ENCODE data around the gene ATRNL1. TPM values are rescaled to one million over a fixed set of nuclear protein-coding genes. Genes with fewer than 3 reads are reported as not detected.

The ATRNL1 gene
- total RNA-seq, 1 experiment from 2014 or later: 28.7 TPM

DNA sequence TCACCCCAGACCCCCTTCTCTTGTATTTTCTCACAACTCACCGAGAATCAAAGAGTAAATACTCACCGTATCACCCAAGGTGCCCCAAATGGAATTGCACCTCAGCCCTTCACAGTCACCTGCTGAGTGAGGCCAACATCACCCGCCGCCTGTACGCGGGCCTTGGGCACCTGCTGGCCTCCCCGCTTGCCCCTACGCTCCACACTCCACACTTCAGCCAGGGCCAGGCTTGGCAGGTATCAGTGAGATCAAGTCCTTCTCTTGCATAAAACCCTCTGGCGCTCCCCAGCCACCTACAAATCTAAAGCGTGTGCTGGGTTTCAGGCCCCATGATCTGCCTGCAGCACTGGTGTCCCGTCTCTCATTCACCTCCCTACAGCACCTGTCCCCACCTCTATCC is 879.3 kb downstream of the ATRNL1 start:
- ATAC-seq (no peak), DNase-seq (ENCODE audit: low spot score) (no peak)
- Mint-ChIP-seq H3K9me3 (peaks cover 12% of the 10 kb centered on the region), H3K27ac (no peak overlapping the region), H3K36me3 (peaks cover 4% of the 10 kb centered on the region; the same call in 1 of the 2 replicates), H3K4me3 (no peak overlapping the region), H3K27me3 (ENCODE audit: low read depth) (no peaks in the 10 kb centered on the region; the same call in 1 of the 2 replicates), H3K4me1 (peaks cover 17% of the 10 kb centered on the region)
- CTCF ChIA-PET: no interaction called here
- TF ChIP-seq, protein P1, sequence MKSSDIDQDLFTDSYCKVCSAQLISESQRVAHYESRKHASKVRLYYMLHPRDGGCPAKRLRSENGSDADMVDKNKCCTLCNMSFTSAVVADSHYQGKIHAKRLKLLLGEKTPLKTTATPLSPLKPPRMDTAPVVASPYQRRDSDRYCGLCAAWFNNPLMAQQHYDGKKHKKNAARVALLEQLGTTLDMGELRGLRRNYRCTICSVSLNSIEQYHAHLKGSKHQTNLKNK (CRISPR knock-in tag; IDR thresholded peaks at IDR 0.05): no peak
- TF ChIP-seq, protein P2, sequence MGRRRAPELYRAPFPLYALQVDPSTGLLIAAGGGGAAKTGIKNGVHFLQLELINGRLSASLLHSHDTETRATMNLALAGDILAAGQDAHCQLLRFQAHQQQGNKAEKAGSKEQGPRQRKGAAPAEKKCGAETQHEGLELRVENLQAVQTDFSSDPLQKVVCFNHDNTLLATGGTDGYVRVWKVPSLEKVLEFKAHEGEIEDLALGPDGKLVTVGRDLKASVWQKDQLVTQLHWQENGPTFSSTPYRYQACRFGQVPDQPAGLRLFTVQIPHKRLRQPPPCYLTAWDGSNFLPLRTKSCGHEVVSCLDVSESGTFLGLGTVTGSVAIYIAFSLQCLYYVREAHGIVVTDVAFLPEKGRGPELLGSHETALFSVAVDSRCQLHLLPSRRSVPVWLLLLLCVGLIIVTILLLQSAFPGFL (CRISPR knock-in tag; IDR thresholded peaks at IDR 0.05; ENCODE audit: borderline replicate concordance): no peak
- TF ChIP-seq, protein P3, sequence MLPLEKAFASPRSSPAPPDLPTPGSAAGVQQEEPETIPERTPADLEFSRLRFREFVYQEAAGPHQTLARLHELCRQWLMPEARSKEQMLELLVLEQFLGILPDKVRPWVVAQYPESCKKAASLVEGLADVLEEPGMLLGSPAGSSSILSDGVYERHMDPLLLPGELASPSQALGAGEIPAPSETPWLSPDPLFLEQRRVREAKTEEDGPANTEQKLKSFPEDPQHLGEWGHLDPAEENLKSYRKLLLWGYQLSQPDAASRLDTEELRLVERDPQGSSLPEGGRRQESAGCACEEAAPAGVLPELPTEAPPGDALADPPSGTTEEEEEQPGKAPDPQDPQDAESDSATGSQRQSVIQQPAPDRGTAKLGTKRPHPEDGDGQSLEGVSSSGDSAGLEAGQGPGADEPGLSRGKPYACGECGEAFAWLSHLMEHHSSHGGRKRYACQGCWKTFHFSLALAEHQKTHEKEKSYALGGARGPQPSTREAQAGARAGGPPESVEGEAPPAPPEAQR (CRISPR knock-in tag; IDR thresholded peaks at IDR 0.05): no peak
- TF ChIP-seq, protein P4, sequence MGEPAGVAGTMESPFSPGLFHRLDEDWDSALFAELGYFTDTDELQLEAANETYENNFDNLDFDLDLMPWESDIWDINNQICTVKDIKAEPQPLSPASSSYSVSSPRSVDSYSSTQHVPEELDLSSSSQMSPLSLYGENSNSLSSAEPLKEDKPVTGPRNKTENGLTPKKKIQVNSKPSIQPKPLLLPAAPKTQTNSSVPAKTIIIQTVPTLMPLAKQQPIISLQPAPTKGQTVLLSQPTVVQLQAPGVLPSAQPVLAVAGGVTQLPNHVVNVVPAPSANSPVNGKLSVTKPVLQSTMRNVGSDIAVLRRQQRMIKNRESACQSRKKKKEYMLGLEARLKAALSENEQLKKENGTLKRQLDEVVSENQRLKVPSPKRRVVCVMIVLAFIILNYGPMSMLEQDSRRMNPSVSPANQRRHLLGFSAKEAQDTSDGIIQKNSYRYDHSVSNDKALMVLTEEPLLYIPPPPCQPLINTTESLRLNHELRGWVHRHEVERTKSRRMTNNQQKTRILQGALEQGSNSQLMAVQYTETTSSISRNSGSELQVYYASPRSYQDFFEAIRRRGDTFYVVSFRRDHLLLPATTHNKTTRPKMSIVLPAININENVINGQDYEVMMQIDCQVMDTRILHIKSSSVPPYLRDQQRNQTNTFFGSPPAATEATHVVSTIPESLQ (CRISPR knock-in tag; IDR thresholded peaks at IDR 0.05): no peak
- TF ChIP-seq, protein P5, sequence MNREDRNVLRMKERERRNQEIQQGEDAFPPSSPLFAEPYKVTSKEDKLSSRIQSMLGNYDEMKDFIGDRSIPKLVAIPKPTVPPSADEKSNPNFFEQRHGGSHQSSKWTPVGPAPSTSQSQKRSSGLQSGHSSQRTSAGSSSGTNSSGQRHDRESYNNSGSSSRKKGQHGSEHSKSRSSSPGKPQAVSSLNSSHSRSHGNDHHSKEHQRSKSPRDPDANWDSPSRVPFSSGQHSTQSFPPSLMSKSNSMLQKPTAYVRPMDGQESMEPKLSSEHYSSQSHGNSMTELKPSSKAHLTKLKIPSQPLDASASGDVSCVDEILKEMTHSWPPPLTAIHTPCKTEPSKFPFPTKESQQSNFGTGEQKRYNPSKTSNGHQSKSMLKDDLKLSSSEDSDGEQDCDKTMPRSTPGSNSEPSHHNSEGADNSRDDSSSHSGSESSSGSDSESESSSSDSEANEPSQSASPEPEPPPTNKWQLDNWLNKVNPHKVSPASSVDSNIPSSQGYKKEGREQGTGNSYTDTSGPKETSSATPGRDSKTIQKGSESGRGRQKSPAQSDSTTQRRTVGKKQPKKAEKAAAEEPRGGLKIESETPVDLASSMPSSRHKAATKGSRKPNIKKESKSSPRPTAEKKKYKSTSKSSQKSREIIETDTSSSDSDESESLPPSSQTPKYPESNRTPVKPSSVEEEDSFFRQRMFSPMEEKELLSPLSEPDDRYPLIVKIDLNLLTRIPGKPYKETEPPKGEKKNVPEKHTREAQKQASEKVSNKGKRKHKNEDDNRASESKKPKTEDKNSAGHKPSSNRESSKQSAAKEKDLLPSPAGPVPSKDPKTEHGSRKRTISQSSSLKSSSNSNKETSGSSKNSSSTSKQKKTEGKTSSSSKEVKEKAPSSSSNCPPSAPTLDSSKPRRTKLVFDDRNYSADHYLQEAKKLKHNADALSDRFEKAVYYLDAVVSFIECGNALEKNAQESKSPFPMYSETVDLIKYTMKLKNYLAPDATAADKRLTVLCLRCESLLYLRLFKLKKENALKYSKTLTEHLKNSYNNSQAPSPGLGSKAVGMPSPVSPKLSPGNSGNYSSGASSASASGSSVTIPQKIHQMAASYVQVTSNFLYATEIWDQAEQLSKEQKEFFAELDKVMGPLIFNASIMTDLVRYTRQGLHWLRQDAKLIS (CRISPR knock-in tag; IDR thresholded peaks at IDR 0.05; ENCODE audit: borderline replicate concordance): no peak
- TF ChIP-seq SP1 (CRISPR knock-in tag; conservative IDR thresholded peaks at IDR 0.05) (no peak), CREM (CRISPR knock-in tag; IDR thresholded peaks at IDR 0.05) (no peak)
- TF ChIP-seq, protein P6, sequence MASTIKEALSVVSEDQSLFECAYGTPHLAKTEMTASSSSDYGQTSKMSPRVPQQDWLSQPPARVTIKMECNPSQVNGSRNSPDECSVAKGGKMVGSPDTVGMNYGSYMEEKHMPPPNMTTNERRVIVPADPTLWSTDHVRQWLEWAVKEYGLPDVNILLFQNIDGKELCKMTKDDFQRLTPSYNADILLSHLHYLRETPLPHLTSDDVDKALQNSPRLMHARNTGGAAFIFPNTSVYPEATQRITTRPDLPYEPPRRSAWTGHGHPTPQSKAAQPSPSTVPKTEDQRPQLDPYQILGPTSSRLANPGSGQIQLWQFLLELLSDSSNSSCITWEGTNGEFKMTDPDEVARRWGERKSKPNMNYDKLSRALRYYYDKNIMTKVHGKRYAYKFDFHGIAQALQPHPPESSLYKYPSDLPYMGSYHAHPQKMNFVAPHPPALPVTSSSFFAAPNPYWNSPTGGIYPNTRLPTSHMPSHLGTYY (CRISPR knock-in tag; IDR thresholded peaks at IDR 0.05): no peak
- POLR2A ChIA-PET: no interaction called here

DNA sequence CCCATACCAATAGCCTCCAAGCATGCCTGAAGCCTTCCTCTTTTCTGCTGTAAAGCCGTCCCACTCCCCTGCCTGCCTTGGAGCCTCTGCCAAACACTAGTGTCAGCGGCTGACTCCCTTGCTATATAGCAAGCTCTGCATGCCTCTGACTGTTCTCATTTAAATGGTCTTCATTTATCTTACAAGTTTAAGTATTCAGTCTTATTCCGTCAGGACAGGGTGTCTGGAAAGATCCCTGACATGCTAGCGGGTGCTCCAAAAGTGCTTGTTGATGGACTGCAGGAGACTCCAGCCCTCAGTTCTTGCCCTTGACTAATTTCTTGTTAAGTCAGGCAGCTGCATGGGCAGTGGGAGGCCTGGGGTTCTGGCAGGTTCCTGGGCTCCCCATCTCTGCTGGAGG is 881.2 kb downstream of the ATRNL1 start:
- H3K27ac Mint-ChIP-seq: no peak overlapping the region
- H3K9me3 Mint-ChIP-seq: peaks cover 12% of the 10 kb centered on the region
- no peak overlapping the region for H3K4me3 Mint-ChIP-seq
- peaks cover 18% of the 10 kb centered on the region for H3K4me1 Mint-ChIP-seq
- DNase-seq (ENCODE audit: low spot score) (no peak), ATAC-seq (no peak)
- peaks cover 4% of the 10 kb centered on the region; the same call in 1 of the 2 replicates for H3K36me3 Mint-ChIP-seq
- ChIA-PET POLR2A (no interaction called here), CTCF (interaction anchor here (0.6 kb wide), 1 partner anchor 23 kb away, joined by 3 read pairs; no protein-coding TSS in a partner anchor)
- H3K27me3 Mint-ChIP-seq (ENCODE audit: low read depth): no peaks in the 10 kb centered on the region; the same call in 1 of the 2 replicates
- TF ChIP-seq, protein P7, sequence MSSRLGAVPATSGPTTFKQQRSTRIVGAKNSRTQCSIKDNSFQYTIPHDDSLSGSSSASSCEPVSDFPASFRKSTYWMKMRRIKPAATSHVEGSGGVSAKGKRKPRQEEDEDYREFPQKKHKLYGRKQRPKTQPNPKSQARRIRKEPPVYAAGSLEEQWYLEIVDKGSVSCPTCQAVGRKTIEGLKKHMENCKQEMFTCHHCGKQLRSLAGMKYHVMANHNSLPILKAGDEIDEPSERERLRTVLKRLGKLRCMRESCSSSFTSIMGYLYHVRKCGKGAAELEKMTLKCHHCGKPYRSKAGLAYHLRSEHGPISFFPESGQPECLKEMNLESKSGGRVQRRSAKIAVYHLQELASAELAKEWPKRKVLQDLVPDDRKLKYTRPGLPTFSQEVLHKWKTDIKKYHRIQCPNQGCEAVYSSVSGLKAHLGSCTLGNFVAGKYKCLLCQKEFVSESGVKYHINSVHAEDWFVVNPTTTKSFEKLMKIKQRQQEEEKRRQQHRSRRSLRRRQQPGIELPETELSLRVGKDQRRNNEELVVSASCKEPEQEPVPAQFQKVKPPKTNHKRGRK (CRISPR knock-in tag; IDR thresholded peaks at IDR 0.05; ENCODE audit: borderline replicate concordance): no peak
- no peak for TF ChIP-seq TEAD1 (CRISPR knock-in tag; IDR thresholded peaks at IDR 0.05)
- TF ChIP-seq GTF2I (CRISPR knock-in tag; conservative IDR thresholded peaks at IDR 0.05): no peak
- TF ChIP-seq, protein P8, sequence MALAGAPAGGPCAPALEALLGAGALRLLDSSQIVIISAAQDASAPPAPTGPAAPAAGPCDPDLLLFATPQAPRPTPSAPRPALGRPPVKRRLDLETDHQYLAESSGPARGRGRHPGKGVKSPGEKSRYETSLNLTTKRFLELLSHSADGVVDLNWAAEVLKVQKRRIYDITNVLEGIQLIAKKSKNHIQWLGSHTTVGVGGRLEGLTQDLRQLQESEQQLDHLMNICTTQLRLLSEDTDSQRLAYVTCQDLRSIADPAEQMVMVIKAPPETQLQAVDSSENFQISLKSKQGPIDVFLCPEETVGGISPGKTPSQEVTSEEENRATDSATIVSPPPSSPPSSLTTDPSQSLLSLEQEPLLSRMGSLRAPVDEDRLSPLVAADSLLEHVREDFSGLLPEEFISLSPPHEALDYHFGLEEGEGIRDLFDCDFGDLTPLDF (CRISPR knock-in tag; IDR thresholded peaks at IDR 0.05): no peak
- TF ChIP-seq, protein P2 (CRISPR knock-in tag; IDR thresholded peaks at IDR 0.05; ENCODE audit: borderline replicate concordance): no peak
- no peak for TF ChIP-seq NR2C2 (CRISPR knock-in tag; IDR thresholded peaks at IDR 0.05)
- TF ChIP-seq, protein P4 (CRISPR knock-in tag; IDR thresholded peaks at IDR 0.05): no peak
- TF ChIP-seq MXD4 (CRISPR knock-in tag; IDR thresholded peaks at IDR 0.05; ENCODE audit: borderline replicate concordance): no peak
- no peak for TF ChIP-seq SOX15 (CRISPR knock-in tag; IDR thresholded peaks at IDR 0.05)
- no peak for TF ChIP-seq NFE2L1 (CRISPR knock-in tag; IDR thresholded peaks at IDR 0.05)
